CD4-positive, alpha-beta T cell treated with Interleukin-10 for 1 hour (primary cell): ENCODE results near the gene ABCA7.

Experiments
- DNase-seq: peaks from one replicate; pipeline ENCODE4 v3.0.0-alpha.2; 2020

Gene ABCA7

GRCh38 chr19:1039646-1040475 is at the start of gene ABCA7:
Gene ABCA7 (plus strand): TSS chr19:1040107. CDS start chr19:1041362, 1,255 bp downstream.
- peak; percentile 99 for DNase-seq

- no peak for DNase-seq
Measured at GRCh38 chr19:990119-990571, 49.8 kb upstream of the ABCA7 start.

GRCh38 chr19:990746-991145 is 49.2 kb upstream of the ABCA7 start:
- DNase-seq: no peak

- peak; percentile 55 for DNase-seq
Measured at GRCh38 chr19:991174-991931, 48.6 kb upstream of the ABCA7 start.

GRCh38 chr19:991932-992669 is 47.8 kb upstream of the ABCA7 start:
- no peak for DNase-seq

- DNase-seq: no peak
Measured at GRCh38 chr19:992670-993055, 47.2 kb upstream of the ABCA7 start.

GRCh38 chr19:993361-993830 is 46.5 kb upstream of the ABCA7 start:
- DNase-seq: no peak

GRCh38 chr19:993831-994393 is 46.0 kb upstream of the ABCA7 start:
- no peak for DNase-seq

- no peak for DNase-seq
Measured at GRCh38 chr19:994516-994915, 45.4 kb upstream of the ABCA7 start.

- no peak for DNase-seq
Measured at GRCh38 chr19:995051-995827, 44.7 kb upstream of the ABCA7 start.

GRCh38 chr19:996051-996838 is 43.7 kb upstream of the ABCA7 start:
- DNase-seq: peak; percentile 86

GRCh38 chr19:998064-998463 is 41.8 kb upstream of the ABCA7 start:
- DNase-seq: no peak

- no peak for DNase-seq
Measured at GRCh38 chr19:999379-999719, 40.6 kb upstream of the ABCA7 start.

GRCh38 chr19:1000095-1000494 is 39.8 kb upstream of the ABCA7 start, which contains the start of gene GRIN3B:
Gene GRIN3B (plus strand): TSS chr19:1000419. CDS start chr19:1000438, 19 bp downstream.
- peak; percentile 74 for DNase-seq

GRCh38 chr19:1000591-1001537 is 39.0 kb upstream of the ABCA7 start:
- DNase-seq: no peak

- peak; percentile 72 for DNase-seq
Measured at GRCh38 chr19:1001538-1002166, 38.3 kb upstream of the ABCA7 start.

- DNase-seq: no peak
Measured at GRCh38 chr19:1002600-1002999, 37.3 kb upstream of the ABCA7 start.

- DNase-seq: no peak
Measured at GRCh38 chr19:1003283-1003682, 36.6 kb upstream of the ABCA7 start.

- DNase-seq: no peak
Measured at GRCh38 chr19:1004204-1004802, 35.6 kb upstream of the ABCA7 start.
